ENCODE results near the gene IMMP2L.
"Not testable (repeated sequence)": the region's sequence is repeated elsewhere in the genome, so short reads cannot be mapped to it uniquely, and the experiment has no call there.

Gene IMMP2L

DNA sequence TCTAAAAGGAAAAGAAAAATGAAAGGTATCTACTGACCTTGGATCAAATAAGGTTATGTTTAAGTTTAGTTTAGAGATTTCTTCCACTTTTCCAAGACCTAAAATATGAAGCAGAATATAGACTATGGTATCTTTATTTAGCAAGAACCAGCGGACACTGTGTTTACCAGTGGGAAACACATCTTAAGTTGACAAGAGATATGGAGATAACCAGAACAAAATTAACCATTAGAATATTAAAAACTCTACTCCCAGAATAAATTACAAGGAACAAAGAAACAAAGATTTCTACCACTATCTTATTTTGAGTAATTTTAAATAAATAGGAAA, 86.9 kb downstream of the IMMP2L start:
- DNase-seq (ENCODE audit: low read depth, low spot score) = no peak
- no peak overlapping the region for H3K4me3 ChIP-seq (ENCODE audit: low read length)

DNA sequence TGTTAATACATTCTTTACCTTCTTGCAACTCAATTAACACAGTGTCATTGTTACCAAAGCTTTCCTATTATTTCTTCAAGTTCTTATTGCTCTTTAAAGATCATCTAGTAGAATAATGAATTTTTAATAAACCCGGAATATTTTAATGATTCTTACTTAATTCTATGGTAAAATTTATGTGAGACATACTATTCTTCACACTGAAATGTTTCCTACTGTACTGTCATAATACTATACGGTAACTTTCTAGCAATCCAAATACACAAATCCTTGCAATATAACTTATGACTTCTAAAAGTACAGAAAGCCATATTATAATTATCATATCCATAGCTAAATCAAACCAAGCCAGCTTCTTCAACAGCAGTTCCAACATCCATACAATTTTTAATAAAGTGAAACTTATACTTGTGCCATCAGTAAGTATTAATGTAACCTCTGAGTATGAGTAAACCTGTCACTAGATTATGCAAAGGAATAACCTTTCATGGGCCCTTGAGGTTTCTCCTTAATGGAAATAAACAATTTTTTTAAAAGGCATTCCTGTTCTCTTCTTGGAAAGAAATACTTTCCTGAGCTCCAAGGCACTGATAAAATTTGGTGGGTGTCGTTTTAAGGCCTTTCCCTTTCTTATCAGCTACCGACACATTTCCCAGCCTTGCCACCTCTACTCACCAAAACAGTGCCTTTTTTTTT, 87.4 kb downstream of the IMMP2L start:
- H3K4me3 ChIP-seq (ENCODE audit: low read length) = no peak overlapping the region

DNA sequence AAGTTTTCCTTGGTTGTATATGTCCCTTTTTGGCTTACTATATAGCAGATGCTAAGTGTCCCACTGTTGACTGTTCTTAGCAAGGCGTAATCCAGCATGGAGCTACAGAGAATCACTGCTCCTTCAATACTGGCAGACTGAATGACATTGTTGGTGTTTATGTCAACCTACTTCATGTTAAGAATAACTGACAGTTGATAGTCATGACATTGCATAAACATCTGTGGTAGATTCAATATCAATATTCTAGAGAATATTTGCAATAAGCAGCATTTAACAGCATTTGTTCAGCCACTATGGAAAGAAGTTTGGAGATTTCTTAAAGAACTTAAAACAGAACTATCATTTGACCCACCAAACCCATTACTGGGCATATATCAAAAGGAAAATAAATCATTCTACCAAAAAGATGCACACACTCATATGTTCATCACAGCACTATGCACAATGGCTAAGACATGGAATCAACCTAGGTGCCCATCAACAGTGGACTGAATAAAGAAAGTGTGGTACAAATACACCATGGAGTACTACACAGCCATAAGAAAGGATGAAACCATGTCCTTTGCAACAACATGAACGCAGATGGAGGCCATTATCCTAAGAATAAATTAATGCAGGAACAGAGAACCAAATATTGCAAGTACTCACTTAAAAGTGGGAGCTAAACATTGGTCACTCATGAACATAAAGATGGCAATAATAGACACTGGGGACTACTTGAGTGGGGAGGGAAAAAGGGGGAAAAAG, 88.7 kb downstream of the IMMP2L start:
- no peak overlapping the region for H3K4me3 ChIP-seq (ENCODE audit: low read length)
- no peak for DNase-seq (ENCODE audit: low read depth, low spot score)

More for the DNA sequence above, 87.4 kb downstream of the IMMP2L start:
- DNase-seq (ENCODE audit: low read depth, low spot score) = no peak

DNA sequence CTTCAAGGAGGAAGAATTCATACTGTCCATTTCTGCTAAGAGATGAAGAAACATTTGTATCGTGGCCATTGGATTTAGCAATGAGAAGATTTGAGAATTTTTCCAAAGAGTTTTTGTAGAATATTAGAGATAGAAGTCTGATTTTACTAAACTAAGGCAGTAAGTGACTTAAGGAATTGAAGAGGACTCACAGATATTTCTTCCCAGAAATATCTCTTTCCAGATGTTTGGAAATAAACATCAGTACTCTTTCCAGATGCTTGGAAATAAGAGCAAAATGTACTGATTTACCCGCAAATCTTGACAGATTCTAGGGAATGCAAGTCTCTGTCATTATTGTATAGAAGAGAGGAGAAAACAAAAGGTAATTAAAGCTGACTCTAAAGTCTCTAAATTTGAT, 91.3 kb downstream of the IMMP2L start:
- DNase-seq (ENCODE audit: low read depth, low spot score) = no peak
- no peak overlapping the region for H3K4me3 ChIP-seq (ENCODE audit: low read length)

DNA sequence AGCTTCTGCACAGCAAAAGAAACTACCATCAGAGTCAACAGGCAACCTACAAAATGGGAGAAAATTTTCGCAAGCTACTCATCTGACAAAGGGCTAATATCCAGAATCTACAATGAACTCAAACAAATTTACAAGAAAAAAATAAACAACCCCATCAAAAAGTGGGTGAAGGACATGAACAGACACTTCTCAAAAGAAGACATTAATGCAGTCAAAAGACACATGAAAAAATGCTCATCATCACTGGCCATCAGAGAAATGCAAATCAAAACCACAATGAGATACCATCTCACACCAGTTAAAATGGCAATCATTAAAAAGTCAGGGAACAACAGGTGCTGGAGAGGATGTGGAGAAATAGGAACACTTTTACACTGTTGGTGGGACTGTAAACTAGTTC, 92.4 kb downstream of the IMMP2L start:
- not testable (repeated sequence) for H3K4me3 ChIP-seq (ENCODE audit: low read length); DNase-seq (ENCODE audit: low read depth, low spot score)

DNA sequence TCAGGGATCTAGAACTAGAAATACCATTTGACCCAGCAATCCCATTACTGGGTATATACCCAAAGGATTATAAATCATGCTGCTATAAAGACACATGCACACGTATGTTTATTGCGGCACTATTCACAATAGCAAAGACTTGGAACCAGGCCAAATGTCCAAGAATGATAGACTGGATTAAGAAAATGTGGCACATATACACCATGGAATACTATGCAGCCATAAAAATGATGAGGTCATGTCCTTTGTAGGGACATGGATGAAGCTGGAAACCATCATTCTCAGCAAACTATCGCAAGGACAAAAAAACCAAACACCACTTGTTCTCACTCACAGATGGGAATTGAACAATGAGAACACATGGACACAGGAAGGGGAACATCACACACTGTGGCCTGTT, 96.5 kb downstream of the IMMP2L start:
- not testable (repeated sequence) for H3K4me3 ChIP-seq (ENCODE audit: low read length); DNase-seq (ENCODE audit: low read depth, low spot score)

DNA sequence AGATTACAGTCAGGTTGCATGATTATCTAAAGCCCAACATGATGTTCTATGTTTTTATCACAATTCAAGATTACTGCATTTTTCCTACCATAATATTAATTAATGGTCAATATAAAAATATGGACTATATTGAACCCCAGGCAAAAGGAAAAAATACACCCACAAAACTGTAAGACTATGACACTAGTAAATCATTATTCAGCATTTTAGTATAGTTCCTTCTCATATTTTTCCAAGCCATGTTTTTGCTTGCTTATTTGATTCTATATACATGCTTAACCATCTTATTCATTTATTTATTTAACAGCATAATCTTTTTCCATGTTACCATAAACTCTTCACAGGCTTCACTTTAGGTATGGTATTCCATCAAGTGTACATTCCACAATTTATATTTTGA, 101.6 kb downstream of the IMMP2L start:
- DNase-seq (ENCODE audit: low read depth, low spot score) = no peak
- H3K4me3 ChIP-seq (ENCODE audit: low read length) = no peak overlapping the region

DNA sequence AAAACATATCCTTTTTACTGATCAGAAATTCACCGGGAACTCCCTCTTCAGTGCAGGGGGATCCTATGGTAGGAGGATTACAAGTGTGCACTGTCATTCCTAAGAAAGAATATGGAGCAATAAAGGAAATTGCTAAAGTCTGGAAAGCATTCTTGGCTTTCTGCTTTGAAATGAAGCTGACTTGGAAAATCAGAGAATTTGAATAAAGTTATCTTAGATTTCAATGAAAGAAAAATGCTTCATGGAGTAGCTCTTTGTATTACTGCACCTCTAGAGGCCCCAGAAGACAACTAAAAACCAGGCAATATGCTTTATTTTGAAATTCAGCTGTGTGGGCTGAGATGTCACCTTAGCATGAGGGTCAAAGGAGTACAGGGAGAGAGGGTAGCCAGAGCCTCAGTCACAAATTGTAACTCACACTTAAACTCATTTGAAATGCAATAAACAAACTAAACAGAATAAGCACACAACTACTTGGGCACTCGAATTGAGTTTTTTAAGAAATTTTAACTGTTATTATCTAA, 102.5 kb downstream of the IMMP2L start:
- DNase-seq (ENCODE audit: low read depth, low spot score) = no peak
- H3K4me3 ChIP-seq (ENCODE audit: low read length) = no peak overlapping the region

DNA sequence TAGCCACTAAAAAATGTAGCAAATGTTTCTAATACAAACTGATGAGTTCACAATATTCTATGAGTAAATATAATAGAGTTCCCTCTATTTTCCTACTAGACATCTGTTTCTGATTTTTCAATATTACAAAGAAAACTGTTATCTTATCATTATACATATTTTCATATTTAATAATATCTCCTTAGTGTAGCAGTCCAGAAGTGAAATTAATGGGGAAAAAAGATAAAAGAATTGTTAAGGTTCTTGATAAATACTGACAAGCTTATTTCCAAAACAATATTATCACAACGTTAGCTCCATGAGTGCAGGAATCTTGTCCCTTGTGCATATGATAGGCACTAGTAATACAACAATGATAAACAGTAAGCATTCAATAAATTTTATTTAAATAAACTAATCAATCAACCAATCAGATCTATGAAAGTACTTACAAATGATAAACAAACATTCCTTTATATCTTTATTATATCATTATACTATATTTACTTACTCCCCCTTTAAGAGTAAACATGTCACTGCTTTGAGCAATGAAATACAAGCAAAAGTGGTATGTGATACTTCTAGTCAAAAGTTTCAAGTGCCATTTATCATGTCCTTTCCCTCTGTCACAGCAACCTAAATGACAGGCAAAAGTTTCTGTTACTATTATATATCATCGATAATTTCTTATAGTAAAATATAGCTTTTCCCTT, 103.1 kb downstream of the IMMP2L start:
- no peak overlapping the region for H3K4me3 ChIP-seq (ENCODE audit: low read length)
- DNase-seq (ENCODE audit: low read depth, low spot score) = no peak

DNA sequence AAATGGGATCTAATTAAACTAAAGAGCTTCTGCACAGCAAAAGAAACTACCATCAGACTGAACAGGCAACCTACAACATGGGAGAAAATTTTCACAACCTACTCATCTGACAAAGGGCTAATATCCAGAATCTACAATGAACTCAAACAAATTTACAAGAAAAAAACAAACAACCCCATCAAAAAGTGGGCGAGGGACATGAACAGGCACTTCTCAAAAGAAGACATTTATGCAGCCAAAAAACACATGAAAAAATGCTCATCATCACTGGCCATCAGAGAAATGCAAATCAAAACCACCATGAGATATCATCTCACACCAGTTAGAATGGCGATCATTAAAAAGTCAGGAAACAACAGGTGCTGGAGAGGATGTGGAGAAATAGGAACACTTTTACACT, 111.6 kb downstream of the IMMP2L start:
- H3K4me3 ChIP-seq (ENCODE audit: low read length); DNase-seq (ENCODE audit: low read depth, low spot score): not testable (repeated sequence)

DNA sequence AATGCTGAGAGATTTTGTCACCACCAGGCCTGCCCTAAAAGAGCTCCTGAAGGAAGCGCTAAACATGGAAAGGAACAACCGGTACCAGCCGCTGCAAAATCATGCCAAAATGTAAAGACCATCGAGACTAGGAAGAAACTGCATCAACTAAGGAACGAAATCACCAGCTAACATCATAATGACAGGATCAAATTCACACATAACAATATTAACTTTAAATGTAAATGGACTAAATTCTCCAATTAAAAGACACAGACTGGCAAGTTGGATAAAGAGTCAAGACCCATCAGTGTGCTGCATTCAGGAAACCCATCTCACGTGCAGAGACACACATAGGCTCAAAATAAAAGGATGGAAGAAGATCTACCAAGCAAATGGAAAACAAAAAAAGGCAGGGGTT, 114.8 kb downstream of the IMMP2L start:
- not testable (repeated sequence) for DNase-seq (ENCODE audit: low read depth, low spot score); H3K4me3 ChIP-seq (ENCODE audit: low read length)

DNA sequence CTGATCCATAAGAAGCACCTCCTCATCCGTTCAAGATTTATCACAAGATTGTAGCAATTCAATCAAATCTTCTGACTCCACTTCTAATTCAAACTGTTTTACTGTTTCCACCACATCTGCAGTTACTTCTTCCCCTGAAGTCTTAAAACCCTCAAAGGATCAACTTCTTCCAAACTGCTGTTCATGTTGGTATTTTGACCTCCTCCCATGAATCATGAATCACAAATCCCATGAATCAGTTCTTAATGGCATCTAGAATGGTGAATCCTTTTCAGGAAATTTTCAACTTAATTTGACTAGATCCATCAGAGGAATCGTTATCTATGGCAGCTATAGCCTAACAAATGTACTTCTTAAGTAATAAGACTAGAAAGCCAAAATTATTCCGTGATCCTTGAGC, 122.3 kb downstream of the IMMP2L start:
- no peak overlapping the region for H3K4me3 ChIP-seq (ENCODE audit: low read length)
- no peak for DNase-seq (ENCODE audit: low read depth, low spot score)

DNA sequence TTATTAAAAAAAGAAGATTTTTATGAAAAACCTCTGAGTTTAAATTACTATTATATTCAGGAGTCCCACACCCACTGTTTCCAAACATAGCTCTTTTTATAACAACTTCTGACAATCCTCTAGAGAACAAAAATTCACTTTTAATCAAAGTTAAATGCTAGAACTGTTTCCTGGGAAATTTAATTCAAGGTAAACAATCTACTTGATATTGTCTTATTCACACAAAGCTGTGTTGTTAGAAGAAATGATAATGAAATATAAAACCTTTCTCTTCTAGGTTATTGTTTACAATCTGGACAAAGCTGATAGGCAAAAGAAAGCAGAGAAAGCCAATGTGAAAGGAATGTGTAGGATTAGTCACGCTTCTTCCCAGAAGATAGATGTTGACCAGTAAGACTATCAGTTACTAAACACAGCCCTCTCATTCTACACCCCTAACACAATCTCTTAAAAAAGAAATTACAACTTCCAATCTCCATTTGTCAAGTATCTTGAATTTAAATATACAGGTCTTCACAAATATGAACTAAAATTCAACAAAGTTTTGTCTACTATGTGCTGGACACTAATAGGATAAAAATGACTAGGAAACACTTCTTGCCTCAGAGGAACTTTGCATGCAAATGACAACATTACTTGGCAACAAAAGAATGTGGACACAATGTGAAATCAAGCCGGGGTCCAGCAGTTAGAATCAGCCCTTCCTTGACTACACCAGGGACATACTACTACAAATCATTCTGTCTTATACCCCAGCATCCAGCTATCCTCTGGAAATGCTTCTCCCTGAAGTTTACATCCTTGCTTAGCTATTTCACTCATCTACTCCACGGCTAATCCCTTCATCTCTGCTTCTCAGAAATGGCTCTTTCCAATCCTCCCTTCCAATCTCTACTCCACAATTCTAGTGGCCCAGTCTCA, 123.7 kb downstream of the IMMP2L start:
- no peak overlapping the region for H3K4me3 ChIP-seq (ENCODE audit: low read length)
- no peak for DNase-seq (ENCODE audit: low read depth, low spot score)

DNA sequence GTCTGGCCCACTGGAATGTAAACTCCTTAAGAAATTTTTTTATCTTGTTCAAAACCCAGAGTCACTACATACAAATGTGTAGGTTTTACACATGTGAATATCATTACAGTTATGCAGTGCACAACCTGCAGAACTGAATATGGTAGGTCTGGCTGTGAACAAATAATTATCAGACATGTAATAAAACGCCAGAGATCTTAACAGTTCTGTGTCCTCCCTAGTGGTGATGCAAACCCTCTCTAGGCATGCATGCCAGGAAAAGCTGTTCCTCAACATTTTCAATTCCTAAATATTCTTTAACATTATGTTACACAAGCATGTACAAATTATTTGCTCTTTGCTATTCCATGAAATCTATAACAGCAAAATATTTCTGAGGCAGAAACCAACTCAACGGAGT, 124.6 kb downstream of the IMMP2L start:
- no peak overlapping the region for H3K4me3 ChIP-seq (ENCODE audit: low read length)
- no peak for DNase-seq (ENCODE audit: low read depth, low spot score)

DNA sequence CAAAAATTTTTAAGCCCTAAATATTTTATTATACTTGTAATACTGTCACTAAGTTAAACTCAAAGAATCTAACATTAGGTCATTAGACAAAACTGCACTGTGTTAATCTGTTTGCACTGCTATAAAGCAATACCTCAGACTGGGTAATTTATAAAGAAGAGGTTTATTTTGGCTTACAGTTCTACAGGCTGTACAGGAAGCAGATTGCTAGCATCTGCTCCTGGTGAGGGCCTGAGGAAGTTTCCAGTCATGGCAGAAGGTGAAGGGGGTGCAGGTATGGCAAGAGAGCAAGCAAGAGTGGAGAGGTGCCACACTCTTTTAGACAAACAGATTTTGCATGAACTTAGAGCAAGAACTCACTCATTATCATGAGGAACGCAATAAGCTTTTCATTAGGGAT, 125.7 kb downstream of the IMMP2L start:
- H3K4me3 ChIP-seq (ENCODE audit: low read length) = no peak overlapping the region
- DNase-seq (ENCODE audit: low read depth, low spot score) = no peak

DNA sequence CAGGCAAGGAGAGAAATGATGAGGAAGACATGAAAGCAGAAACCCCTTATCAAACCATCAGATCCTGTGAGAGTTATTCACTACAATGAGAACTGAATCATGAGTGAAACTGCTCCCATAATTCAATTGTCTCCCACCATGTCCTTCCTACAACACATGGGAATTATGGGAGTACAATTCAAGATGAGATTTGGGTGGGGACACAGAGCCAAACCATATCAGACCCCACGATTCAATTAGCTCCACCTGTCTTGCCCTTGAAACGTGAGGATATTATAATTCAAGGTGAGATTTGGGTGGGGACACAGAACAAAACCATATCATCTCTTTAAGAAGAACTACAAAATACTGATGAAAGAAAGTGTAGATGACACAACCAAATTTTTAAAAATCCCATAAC, 128.9 kb downstream of the IMMP2L start:
- H3K4me3 ChIP-seq (ENCODE audit: low read length) = no peak overlapping the region
- no peak for DNase-seq (ENCODE audit: low read depth, low spot score)

DNA sequence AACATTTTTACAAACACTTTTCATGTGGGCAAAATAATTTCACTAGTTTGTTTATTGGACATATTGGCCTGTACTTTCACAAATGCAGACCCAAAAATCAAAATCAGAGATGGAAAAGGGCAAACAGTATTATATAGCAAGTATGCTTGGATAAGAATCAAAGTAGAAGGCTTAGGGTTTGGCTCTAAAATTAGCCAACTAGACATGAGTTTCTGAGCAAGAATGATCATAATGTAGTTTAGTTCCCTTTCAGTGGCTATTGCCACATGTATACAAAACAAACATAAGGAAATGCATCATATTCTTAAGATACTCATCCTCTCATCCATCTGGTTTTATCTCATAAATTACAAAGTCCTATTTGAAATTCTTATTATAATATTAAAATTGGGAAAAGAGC, 132.5 kb downstream of the IMMP2L start:
- DNase-seq (ENCODE audit: low read depth, low spot score) = no peak
- H3K4me3 ChIP-seq (ENCODE audit: low read length) = no peak overlapping the region

DNA sequence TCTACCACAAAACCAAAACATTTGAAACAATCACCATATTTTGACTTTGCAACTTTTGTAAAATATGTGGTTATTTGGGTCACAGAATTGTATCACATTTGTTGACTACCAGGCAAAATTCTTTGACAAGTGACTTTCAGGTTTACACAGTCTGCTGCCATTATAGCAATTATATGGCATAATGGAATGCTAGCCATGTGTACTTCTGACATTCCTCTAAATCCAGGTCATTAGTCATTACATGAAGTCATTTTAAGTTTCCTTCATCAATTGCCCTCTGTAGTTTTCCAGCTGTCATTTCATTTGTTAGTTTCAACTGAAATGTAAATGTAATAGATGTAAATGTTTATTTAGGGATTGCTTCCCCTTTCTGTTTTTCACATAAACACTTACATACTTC, 137.5 kb downstream of the IMMP2L start:
- no peak overlapping the region for H3K4me3 ChIP-seq (ENCODE audit: low read length)
- no peak for DNase-seq (ENCODE audit: low read depth, low spot score)

DNA sequence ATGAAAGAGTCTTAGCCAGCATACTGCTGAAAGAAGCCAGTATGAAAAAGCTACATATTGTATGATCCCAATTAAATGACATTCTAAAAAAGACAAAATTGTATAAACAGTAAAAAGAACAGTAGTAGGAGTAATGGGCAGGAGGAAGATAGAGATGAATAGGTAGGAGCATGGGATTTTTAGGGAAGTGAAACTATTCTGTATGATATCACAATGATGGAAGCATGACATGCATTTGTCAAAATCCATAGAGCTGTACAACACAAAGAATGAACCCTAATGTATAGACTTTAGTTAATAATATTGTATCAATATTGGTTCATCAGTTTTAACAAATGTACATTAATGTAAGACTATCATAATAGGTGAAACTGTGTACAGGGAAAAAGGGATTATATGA, 147.9 kb downstream of the IMMP2L start:
- DNase-seq (ENCODE audit: low read depth, low spot score) = no peak
- no peak overlapping the region for H3K4me3 ChIP-seq (ENCODE audit: low read length)
